SJCRH30 (cell line): Measurements from ENCODE around the gene LIMCH1. TPM values are rescaled to one million over a fixed set of nuclear protein-coding genes. Genes with fewer than 3 reads are reported as not detected.

Source experiments
- DNase-seq, 2 experiments: peaks; one replicate each; pipeline ENCODE4 v3.0.0-alpha.2; 2015 to 2020
- H3K27ac ChIP-seq: fragments of 250-450 bp; sonication (Bioruptor Pico); 2 replicates; pipeline ENCODE4 v1.5.1; 2020; ENCODE audit warnings: mild to moderate bottlenecking, moderate library complexity
- H3K27me3 ChIP-seq: fragments of 250-450 bp; sonication (Bioruptor Pico); 2 replicates; pipeline ENCODE4 v1.5.1; 2020; ENCODE audit warnings: mild to moderate bottlenecking, moderate library complexity
- H3K36me3 ChIP-seq: fragments of 250-450 bp; sonication (Bioruptor Pico); 2 replicates; pipeline ENCODE4 v1.5.1; 2020; ENCODE audit warnings: mild to moderate bottlenecking, moderate library complexity
- H3K4me1 ChIP-seq: fragments of 250-450 bp; sonication (Bioruptor Pico); 2 replicates; pipeline ENCODE4 v1.5.1; 2020; ENCODE audit warnings: mild to moderate bottlenecking, moderate library complexity
- H3K4me3 ChIP-seq: fragments of 250-450 bp; sonication (Bioruptor Pico); 2 replicates; pipeline ENCODE4 v1.5.1; 2020; ENCODE audit warnings: mild to moderate bottlenecking, moderate library complexity
- H3K9me3 ChIP-seq: fragments of 250-450 bp; sonication (Bioruptor Pico); replicated peaks from 2 replicates; pipeline ENCODE4 v1.5.1; 2020; ENCODE audit warnings: mild to moderate bottlenecking, moderate library complexity
- total RNA-seq: library from RNA; depleted of rRNA; stranded (reverse); fragments of >200 nt; shearing (Covaris generic); gene quantifications from 2 replicates; pipeline ENCODE4 v1.2.3, GENCODE V29; 2014

LIMCH1 gene
- total RNA-seq, 1 experiment from 2014 or later = 128 TPM

DNA sequence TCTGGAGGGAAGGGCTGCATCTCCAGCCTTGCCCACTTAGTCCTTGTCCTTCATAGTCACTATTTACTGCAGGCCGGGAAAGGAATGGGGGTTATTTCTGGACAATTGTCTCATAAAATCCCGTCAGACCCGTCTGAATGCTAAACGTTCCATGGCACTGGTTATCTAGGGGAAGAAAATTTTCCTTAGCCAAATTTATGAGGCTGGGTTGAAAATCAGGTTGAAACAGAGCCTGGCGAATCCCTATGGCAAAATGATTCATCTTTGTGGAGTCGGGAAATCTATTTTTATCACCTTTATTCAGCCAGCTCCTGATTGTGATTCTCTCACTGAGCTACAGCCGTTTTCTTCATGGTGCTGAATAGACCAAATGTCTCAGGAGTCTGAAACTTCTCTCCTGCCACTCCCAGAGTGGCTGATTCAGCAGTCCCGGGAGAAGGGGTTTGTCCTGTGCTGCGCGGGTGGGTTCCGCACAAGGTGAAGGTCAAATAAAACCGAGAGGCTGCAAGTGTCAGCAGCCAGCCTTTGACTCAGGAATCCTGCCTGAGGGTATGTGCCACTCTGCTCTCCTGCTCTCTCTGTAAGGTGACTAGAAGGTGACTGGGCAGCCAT, 1.0 kb downstream of the LIMCH1 start:
- no peaks in the 10 kb centered on the region for H3K27me3 ChIP-seq
- H3K4me1 ChIP-seq = peaks cover 38% of the 10 kb centered on the region
- H3K9me3 ChIP-seq = no peaks in the 10 kb centered on the region
- H3K36me3 ChIP-seq = no peaks in the 10 kb centered on the region
- H3K27ac ChIP-seq = peak overlapping the region; percentile 64
- peak overlapping the region; percentile 56 for H3K4me3 ChIP-seq
- peak; percentile 18 to 45 for DNase-seq

DNA sequence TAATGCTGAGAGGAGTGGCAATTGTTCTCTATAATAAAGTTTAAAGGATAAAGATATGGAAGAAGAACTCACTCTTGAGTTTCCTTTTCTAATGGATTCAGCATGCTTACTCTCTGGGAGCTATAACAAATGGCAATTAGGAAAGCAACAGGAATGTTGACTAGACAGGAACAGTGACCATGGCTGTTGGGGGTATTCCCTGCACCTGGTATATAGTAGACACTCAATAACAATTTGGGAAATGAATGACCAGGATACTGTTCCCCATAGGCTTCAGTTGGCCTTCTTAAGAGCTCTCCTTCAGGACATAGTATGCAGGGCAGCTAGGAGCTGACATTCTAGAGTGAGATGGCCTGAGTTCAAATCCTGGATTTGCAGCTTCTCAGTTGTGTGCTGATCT, 1.8 kb downstream of the LIMCH1 start:
- no peak for DNase-seq
- no peaks in the 10 kb centered on the region for H3K36me3 ChIP-seq
- peak overlapping the region; percentile 64; the same call in 1 of the 2 replicates for H3K27ac ChIP-seq
- H3K27me3 ChIP-seq = no peaks in the 10 kb centered on the region
- H3K4me1 ChIP-seq = peaks cover 38% of the 10 kb centered on the region
- H3K4me3 ChIP-seq = peak overlapping the region; percentile 56
- H3K9me3 ChIP-seq = no peaks in the 10 kb centered on the region

DNA sequence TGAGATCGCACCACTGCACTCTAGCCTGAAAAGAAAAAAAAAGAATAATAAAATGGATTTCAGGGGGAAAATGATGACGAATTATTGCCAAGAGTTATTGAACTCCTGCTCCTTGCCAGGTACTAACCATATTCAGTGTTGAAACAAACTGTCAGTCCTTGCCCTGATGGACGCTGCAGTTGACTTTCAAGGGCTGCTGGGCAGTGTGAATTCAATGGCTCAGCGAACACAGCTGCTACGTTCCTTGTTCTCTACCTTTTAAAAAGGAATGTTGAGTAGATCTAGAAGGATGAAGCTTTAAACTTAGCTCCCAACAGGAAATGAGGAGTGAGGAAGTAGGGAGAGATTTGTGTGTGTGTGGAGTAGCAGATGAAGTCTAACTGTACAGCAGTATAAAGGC, 2.7 kb downstream of the LIMCH1 start:
- H3K27me3 ChIP-seq = no peaks in the 10 kb centered on the region
- no peak overlapping the region for H3K4me3 ChIP-seq
- DNase-seq = no peak
- H3K27ac ChIP-seq = no peak overlapping the region
- H3K9me3 ChIP-seq = no peaks in the 10 kb centered on the region
- H3K4me1 ChIP-seq = peaks cover 32% of the 10 kb centered on the region
- no peaks in the 10 kb centered on the region for H3K36me3 ChIP-seq

DNA sequence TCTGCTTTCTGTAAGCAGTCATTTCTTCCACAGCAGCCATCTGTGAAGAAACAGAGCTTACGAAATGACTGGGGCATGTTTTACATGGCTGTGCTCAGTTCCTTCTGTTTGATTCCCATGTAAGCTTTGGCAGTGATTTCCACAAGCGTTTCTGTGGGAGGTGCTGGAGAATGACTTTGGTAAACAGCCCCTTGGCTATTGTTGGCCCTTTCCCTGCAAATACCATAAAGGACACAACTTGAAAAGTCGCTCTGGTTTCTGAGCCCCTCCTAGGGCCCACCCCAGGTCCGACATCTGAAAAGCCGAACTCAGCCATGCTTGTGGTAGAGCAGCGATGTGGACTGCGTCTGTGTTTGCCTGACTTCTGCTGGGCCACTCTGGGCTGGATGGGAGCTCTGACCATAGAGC, 3.7 kb downstream of the LIMCH1 start:
- H3K9me3 ChIP-seq = no peaks in the 10 kb centered on the region
- no peak overlapping the region for H3K27ac ChIP-seq
- peaks cover 24% of the 10 kb centered on the region for H3K4me1 ChIP-seq
- H3K4me3 ChIP-seq = no peak overlapping the region
- H3K36me3 ChIP-seq = no peaks in the 10 kb centered on the region
- H3K27me3 ChIP-seq = no peaks in the 10 kb centered on the region
- no peak for DNase-seq

DNA sequence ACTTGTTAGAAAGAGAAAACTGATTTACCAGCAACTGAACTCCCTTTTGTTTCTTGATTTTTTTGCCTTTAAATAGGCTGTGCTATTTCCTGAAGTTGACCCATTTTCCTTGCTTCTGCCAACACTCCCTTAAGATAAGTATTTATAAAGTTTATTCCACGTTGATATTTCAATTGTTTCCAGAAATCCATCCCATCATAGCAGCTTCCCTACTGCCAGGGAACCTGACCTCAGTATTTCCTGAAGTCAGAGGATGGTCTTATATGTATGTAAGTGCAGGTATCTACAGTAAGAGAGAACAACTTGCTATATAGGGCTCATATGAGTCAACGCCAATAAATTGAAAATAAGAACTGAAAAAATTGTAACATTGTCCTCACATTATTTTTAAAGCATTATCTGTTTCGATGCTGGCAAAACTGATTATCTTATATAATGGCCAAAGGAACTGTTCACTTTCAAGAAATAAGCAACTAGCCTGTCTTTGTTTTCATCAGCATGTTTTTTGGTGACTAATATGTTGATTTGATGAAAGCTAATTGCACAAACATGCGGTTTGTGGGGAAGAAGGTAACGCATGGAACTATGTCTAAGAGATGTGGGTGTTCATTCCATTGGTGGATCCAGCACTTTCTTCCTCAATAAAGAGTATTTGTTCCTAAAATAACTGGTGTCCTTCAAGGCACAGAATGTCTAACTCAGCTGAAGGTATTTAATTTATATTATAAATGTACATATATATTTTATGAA, 4.7 kb downstream of the LIMCH1 start:
- no peak for DNase-seq
- no peak overlapping the region for H3K27ac ChIP-seq

DNA sequence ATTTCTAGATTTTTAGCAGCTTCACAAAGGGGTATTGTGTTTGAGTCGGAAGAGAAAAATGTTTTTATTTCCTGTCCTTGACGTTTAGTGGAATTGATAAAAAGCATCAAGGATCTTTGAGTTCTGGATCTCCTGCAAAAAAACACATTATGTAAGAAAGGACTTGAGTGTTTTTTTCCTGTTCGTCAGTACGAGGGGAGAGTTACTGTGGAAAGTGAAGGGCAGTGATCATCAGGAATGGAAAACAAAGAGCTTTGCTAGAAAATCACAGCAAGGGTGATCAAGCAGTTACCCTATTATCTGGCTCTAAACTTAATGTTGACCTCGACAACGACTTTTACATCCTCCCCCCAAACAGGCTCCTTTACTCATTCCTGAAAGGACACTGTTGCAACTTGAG, 7.3 kb downstream of the LIMCH1 start:
- Histone ChIP-seq H3K27me3 (no peaks in the 10 kb centered on the region), H3K4me1 (no peaks in the 10 kb centered on the region; the same call in 1 of the 2 replicates), H3K36me3 (0 out of 2 replicates have a peak, but pooled peaks cover 1% of the 10 kb centered on the region), H3K4me3 (no peak overlapping the region), H3K27ac (no peak overlapping the region), H3K9me3 (no peaks in the 10 kb centered on the region)
- no peak for DNase-seq

More for the DNA sequence above, 4.7 kb downstream of the LIMCH1 start:
- Histone ChIP-seq H3K4me3 (no peak overlapping the region), H3K27me3 (no peaks in the 10 kb centered on the region), H3K4me1 (peaks cover 14% of the 10 kb centered on the region), H3K9me3 (no peaks in the 10 kb centered on the region), H3K36me3 (no peaks in the 10 kb centered on the region)

DNA sequence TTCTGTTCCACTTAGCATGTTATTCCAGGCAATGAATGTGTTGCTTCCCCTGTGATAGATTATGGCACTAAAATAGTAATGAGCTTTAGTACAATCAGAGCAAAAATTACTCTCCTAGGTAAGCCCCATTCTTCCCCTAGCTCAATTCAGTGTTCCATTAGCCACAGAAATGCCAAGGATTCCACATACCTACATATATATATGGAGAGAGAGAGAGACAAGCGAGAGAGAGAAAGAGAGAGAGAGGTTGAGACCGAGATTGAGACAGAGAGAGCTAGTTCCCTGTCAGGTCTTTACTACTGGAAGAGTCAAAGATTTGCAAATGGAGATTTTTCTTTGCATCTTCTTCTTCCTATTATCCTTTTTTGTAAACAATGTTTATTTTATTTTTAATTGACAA, 8.7 kb downstream of the LIMCH1 start:
- Histone ChIP-seq H3K9me3 (no peaks in the 10 kb centered on the region), H3K36me3 (0 out of 2 replicates have a peak, but pooled peaks cover 4% of the 10 kb centered on the region), H3K4me3 (no peak overlapping the region), H3K27ac (no peak overlapping the region), H3K4me1 (no peaks in the 10 kb centered on the region; the same call in 1 of the 2 replicates), H3K27me3 (no peaks in the 10 kb centered on the region)
- DNase-seq = no peak

DNA sequence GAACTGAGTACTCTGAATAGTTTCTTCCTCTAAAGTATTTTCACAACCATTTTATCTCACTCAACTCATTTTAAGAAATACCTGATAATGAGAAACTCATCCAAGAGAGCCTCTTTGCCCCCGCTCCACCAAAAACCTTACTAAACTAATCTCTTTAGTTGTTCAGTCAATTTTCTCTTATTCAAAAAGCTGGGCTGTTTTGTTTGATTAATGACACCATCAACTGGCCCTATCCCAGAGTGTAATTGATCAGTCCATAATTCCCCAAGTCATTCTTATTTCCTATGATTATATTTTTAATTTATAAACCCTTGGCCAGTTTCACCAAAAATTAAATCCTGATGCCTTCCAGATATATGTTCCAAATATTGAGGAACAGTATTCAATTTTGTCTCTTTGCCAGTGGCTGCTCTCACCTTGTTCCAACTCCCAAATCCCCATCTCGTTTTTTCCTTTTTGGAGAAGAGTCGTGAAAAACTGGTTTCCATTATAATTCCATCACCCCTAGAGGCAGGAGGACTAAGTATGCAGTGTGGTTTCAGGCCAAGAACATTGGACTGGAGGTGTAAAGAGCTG, 10.4 kb downstream of the LIMCH1 start:
- no peak for DNase-seq
- Histone ChIP-seq H3K4me3 (no peak overlapping the region), H3K27ac (no peak overlapping the region)

DNA sequence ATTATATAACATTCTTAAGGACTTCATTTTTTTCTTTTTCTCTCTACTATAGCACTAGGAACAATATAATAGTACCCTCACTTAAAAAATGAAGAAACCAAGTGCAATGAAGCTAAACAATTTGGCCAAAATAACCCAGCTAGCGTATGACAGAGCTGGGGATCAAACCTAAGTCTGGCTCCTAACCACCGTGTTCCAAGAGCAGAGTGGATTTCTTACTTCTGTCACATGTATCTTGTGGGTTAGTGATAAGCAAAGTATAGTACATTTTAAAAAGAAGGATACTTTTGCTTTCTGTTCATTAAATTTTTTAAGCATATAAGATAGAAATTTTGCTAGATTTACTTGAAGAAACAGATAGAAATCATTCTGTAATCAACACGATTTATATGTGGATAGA, 11.5 kb downstream of the LIMCH1 start:
- Histone ChIP-seq H3K36me3 (peaks cover 6% of the 10 kb centered on the region; the same call in 1 of the 2 replicates), H3K4me3 (no peak overlapping the region), H3K27ac (no peak overlapping the region), H3K4me1 (no peaks in the 10 kb centered on the region), H3K27me3 (no peaks in the 10 kb centered on the region), H3K9me3 (no peaks in the 10 kb centered on the region)
- DNase-seq = no peak

More for the DNA sequence above, 10.4 kb downstream of the LIMCH1 start:
- H3K4me1 ChIP-seq = no peaks in the 10 kb centered on the region
- H3K36me3 ChIP-seq = peaks cover 6% of the 10 kb centered on the region; the same call in 1 of the 2 replicates
- H3K27me3 ChIP-seq = no peaks in the 10 kb centered on the region
- no peaks in the 10 kb centered on the region for H3K9me3 ChIP-seq

DNA sequence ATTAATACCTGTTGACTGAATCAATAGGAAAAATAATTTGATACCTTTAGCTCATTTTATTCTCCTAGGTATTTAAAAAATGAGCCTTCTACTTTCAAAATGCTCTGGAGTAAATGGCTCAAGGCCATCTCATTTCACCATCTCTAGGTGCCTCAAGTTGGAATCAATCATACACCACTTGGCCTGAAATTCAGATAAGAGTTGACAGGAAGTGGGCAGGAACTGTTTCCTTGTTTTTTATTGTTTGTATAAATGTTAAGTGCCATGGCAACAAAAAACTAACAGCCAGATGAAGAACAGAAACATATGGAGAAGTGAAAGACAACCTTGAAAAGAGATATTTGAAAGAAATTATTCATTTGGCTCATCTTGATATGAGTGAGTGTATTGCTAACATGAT, 12.4 kb downstream of the LIMCH1 start:
- no peak for DNase-seq

DNA sequence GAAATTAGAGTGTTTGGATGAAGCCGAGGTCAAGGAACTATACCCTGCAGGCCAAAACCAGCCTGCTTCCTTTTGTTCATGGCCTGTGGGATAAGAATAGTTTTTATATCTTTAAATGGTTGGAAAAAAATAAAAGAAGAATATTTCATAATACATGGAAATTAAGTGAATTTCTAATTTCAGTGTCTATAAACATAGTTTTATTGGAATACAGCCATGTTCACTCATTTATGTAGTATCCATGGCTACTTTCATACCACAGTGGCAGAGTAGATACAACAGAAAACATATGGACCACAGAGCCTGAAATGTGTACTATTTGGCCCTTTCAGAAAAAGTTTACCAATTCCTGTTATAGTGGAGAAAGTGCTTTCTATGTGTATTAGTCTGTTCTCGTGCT, 13.6 kb downstream of the LIMCH1 start:
- H3K4me1 ChIP-seq = no peaks in the 10 kb centered on the region
- no peaks in the 10 kb centered on the region for H3K9me3 ChIP-seq
- H3K4me3 ChIP-seq = no peak overlapping the region
- H3K27ac ChIP-seq = no peak overlapping the region
- no peaks in the 10 kb centered on the region for H3K27me3 ChIP-seq
- no peak for DNase-seq
- H3K36me3 ChIP-seq = peaks cover 6% of the 10 kb centered on the region; the same call in 1 of the 2 replicates

More for the DNA sequence above, 12.4 kb downstream of the LIMCH1 start:
- Histone ChIP-seq H3K4me1 (no peaks in the 10 kb centered on the region), H3K4me3 (no peak overlapping the region), H3K36me3 (peaks cover 6% of the 10 kb centered on the region; the same call in 1 of the 2 replicates), H3K9me3 (no peaks in the 10 kb centered on the region), H3K27ac (no peak overlapping the region), H3K27me3 (no peaks in the 10 kb centered on the region)

DNA sequence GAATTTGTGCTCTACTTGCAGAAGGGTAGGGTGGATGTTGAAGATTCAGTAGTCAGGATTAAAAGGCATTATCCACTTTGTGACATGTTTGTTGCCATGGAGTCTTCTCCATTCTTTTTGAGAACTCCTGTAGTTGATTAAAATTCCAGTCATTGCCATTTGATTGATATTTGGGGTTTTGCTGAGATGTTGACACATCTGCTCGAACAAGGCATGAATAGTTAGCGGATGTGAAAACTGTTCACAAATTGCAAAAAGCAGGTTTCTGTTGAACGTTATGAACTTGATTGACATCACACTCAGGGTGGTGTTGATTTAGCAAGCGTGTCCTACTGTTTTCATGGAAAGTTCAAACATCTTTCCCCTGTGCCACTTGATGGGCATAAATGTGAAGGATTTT, 16.9 kb downstream of the LIMCH1 start:
- Histone ChIP-seq H3K27ac (no peak overlapping the region), H3K4me3 (no peak overlapping the region), H3K4me1 (no peaks in the 10 kb centered on the region), H3K27me3 (no peaks in the 10 kb centered on the region), H3K36me3 (peaks cover 6% of the 10 kb centered on the region; the same call in 1 of the 2 replicates), H3K9me3 (no peaks in the 10 kb centered on the region)
- no peak for DNase-seq

DNA sequence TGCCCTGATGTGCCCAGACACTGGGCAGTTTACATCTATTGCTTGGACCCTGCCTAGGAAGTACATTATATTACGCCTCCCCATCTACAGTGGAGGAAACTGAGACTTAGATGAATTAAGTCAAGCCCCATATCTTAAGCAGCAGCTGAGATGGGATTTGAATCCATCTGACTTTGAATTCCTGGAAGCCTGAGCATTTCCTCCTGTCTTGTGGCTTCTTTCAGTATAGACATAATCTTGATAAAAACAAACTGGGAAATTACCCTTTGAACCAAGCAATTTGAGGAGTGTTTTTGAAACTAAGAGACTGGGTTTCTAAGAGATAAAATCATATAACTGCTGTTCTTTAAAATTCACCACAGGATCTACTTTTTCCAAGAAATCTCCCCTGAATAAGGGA, 18.6 kb downstream of the LIMCH1 start:
- DNase-seq = no peak

DNA sequence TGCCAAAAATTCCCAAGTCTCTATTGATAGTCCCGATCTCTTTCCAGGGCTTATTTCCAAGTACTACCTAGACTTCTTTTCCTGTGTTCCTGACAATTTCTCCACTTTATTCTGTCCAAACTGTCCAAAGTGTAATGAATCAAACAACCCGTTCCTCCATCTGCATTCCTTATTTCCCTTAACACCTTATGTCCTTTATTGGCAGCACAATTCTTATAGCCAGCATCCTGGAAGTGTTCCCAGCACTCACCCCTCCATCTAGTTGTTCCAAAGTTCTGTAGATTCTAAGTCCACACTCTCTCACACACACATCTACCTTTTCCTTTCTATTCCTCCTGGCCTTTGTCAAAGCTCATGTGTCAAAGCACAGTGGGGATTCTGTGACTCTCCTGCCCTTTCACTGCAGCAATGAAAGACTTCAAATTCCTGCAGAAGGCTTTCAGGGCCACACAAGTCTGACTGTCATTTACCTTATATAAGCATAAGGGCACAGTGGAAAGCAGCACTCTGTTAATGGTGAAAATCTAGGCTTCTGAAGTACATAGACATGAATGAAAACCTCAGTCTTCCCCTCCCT, 22.1 kb downstream of the LIMCH1 start:
- Histone ChIP-seq H3K4me1 (no peaks in the 10 kb centered on the region), H3K27me3 (no peaks in the 10 kb centered on the region)

More for the DNA sequence above, 18.6 kb downstream of the LIMCH1 start:
- Histone ChIP-seq H3K27me3 (no peaks in the 10 kb centered on the region), H3K27ac (no peak overlapping the region), H3K4me1 (no peaks in the 10 kb centered on the region), H3K4me3 (no peak overlapping the region), H3K9me3 (no peaks in the 10 kb centered on the region), H3K36me3 (peaks cover 2% of the 10 kb centered on the region; the same call in 1 of the 2 replicates)

DNA sequence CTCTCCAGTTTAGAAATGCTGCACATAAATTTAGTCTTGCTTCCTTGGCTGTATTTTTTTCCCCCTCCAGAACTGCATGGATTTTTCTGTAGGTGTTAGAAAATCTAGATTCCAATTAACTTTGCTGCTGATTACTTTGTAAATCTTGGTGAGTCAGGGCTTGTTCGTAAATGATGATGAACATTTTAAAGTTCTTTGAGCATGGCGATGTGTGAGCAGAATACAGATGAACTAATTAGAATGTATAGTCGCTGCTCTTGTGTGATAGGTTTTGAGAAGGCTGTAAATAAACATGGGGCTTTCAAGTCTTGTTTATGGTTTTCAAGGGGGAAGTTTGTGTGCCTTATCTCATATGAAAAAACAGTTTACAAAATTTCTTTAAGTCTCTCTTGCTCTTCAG, 23.3 kb downstream of the LIMCH1 start:
- Histone ChIP-seq H3K4me3 (no peak overlapping the region), H3K9me3 (no peaks in the 10 kb centered on the region), H3K4me1 (no peaks in the 10 kb centered on the region), H3K27ac (no peak overlapping the region), H3K36me3 (no peaks in the 10 kb centered on the region; the same call in 1 of the 2 replicates), H3K27me3 (no peaks in the 10 kb centered on the region)
- no peak for DNase-seq

More for the DNA sequence above, 22.1 kb downstream of the LIMCH1 start:
- no peak overlapping the region for H3K27ac ChIP-seq
- DNase-seq = no peak
- no peaks in the 10 kb centered on the region for H3K36me3 ChIP-seq
- H3K9me3 ChIP-seq = no peaks in the 10 kb centered on the region
- no peak overlapping the region for H3K4me3 ChIP-seq
